HepG2 (cell line): ENCODE measurements around the gene FUOM. TPM values are rescaled to one million over a fixed set of nuclear protein-coding genes. Genes with fewer than 3 reads are reported as not detected.

ENCODE experiments used
- CCAR2 ChIP-seq: fragments of 200-400 bp; formaldehyde crosslinking; optimal IDR thresholded peaks from 2 replicates; pipeline ENCODE3; 2018; ENCODE audit warnings: low read depth, mild to moderate bottlenecking, low read length, moderate library complexity
- CHD4 ChIP-seq: fragments of 200-600 bp; sonication (generic); IDR thresholded peaks from 2 replicates; pipeline ENCODE4 v1.7.0; 2017; ENCODE audit warnings: mild to moderate bottlenecking, low read length, borderline replicate concordance
- HOXA7 ChIP-seq: sonication (generic); formaldehyde crosslinking; IDR thresholded peaks from 2 replicates; pipeline ENCODE4 v1.8.1; 2022; ENCODE audit warnings: mild to moderate bottlenecking, missing genetic modification reagents, moderate library complexity
- KLF15 ChIP-seq: sonication (generic); formaldehyde crosslinking; IDR thresholded peaks from 2 replicates; pipeline ENCODE4 v1.8.1; 2023; ENCODE audit warnings: borderline replicate concordance, mild to moderate bottlenecking, inconsistent platforms, missing genetic modification reagents, mixed read lengths
- KLF9 ChIP-seq: IDR thresholded peaks from 2 replicates; pipeline ENCODE4 v1.6.1; 2016; ENCODE audit warnings: low read depth
- NFYB ChIP-seq: sonication (generic); formaldehyde crosslinking; IDR thresholded peaks from 2 replicates; pipeline ENCODE4 v1.4.0; 2020; ENCODE audit warnings: missing genetic modification reagents
- RXRB ChIP-seq: IDR thresholded peaks from 2 replicates; pipeline ENCODE4 v1.6.1; 2016; ENCODE audit warnings: borderline replicate concordance, missing genetic modification reagents, missing compliant biosample characterization
- SOX13 ChIP-seq, 3 experiments: fragments of 450-650 bp in 1 of 3; sonication (generic) in 1 of 3; formaldehyde crosslinking in 1 of 3; IDR thresholded peaks in 2 of 3; conservative IDR thresholded peaks in 1 of 3; 2 replicates each; pipeline versions ENCODE4 v1.5.0 to v1.6.1; 2016 to 2020; ENCODE audit warnings: antibody characterized with exemption in 1 of 3, mild to moderate bottlenecking in 1 of 3, missing compliant biosample characterization in 1 of 3, missing genetic modification reagents in 1 of 3, moderate library complexity in 1 of 3
- ZBTB38 ChIP-seq: sonication (generic); formaldehyde crosslinking; IDR thresholded peaks from 2 replicates; pipeline ENCODE4 v1.5.1; 2020; ENCODE audit warnings: mild to moderate bottlenecking, missing genetic modification reagents
- ZMYM4 ChIP-seq: sonication (generic); formaldehyde crosslinking; IDR thresholded peaks from 2 replicates; pipeline ENCODE4 v1.8.1; 2023; ENCODE audit warnings: mild to moderate bottlenecking, missing genetic modification reagents
- ZNF138 ChIP-seq: sonication (generic); formaldehyde crosslinking; IDR thresholded peaks from 2 replicates; pipeline ENCODE4 v1.5.0; 2020; ENCODE audit warnings: mild to moderate bottlenecking, low read depth, missing genetic modification reagents
- ZNF24 ChIP-seq: fragments of 450-650 bp; IDR thresholded peaks from 2 replicates; pipeline ENCODE4 v1.6.1; 2017; ENCODE audit warnings: antibody characterized with exemption, mild to moderate bottlenecking
- ZNF282 ChIP-seq: fragments of 450-650 bp; IDR thresholded peaks from 2 replicates; pipeline ENCODE4 v1.6.1; 2018; ENCODE audit not compliant: partially characterized antibody
- ZNF430 ChIP-seq: sonication (generic); formaldehyde crosslinking; IDR thresholded peaks from 2 replicates; pipeline ENCODE4 v1.9.0; 2021; ENCODE audit warnings: mild to moderate bottlenecking, missing genetic modification reagents
- ZNF501 ChIP-seq: sonication (generic); formaldehyde crosslinking; IDR thresholded peaks from 2 replicates; pipeline ENCODE4 v1.5.1; 2020; ENCODE audit warnings: mild to moderate bottlenecking, moderate library complexity, missing genetic modification reagents
- ZNF546 ChIP-seq: sonication (generic); formaldehyde crosslinking; conservative IDR thresholded peaks from 2 replicates; pipeline ENCODE4 v1.8.1; 2023; ENCODE audit warnings: mild to moderate bottlenecking, missing genetic modification reagents
- polyA plus RNA-seq, 8 experiments: library from polyadenylated mRNA; depleted of rRNA in 3 of 8; stranded (reverse) in 7 of 8; unstranded in 1 of 8; fragments of >200 nt; fragmentation: Illumina TruSeq in 4 of 8; extraction: Trizol in 4 of 8; gene quantifications; 2 replicates each; pipeline versions ENCODE4 v1.2.1 to v1.2.3, GENCODE V29; 2011 to 2016; ENCODE audit warnings: low read depth in 4 of 8, missing spikeins in 1 of 8, mixed read lengths in 1 of 8; ENCODE audit not compliant: insufficient read depth in 1 of 8
- total RNA-seq, 5 experiments: library from RNA; depleted of rRNA; stranded (reverse); fragments of >200 nt; fragmentation: Illumina TruSeq; extraction: Trizol; gene quantifications; 2 replicates each; pipeline ENCODE4 v1.2.3, GENCODE V29; 2016; ENCODE audit warnings: low read depth in 1 of 5
- TF ChIP-seq, protein P1 (sequence below): sonication (generic); formaldehyde crosslinking; IDR thresholded peaks from 2 replicates; pipeline ENCODE4 v1.5.0; 2020; ENCODE audit warnings: missing genetic modification reagents
- TF ChIP-seq, protein P2 (sequence below): IDR thresholded peaks from 2 replicates; pipeline ENCODE4 v1.6.1; 2012; ENCODE audit warnings: inconsistent platforms
- TF ChIP-seq, protein P3 (sequence below): sonication (generic); formaldehyde crosslinking; IDR thresholded peaks from 2 replicates; pipeline ENCODE4 v1.4.0; 2020; ENCODE audit warnings: mild to moderate bottlenecking, missing genetic modification reagents, borderline replicate concordance
- TF ChIP-seq, protein P4 (sequence below): sonication (generic); formaldehyde crosslinking; IDR thresholded peaks from 2 replicates; pipeline ENCODE4 v1.4.0; 2020; ENCODE audit warnings: missing genetic modification reagents, borderline replicate concordance

The FUOM gene
- total and polyA plus RNA-seq, 2 of the 13 experiments (the other 11 are each of a cell fraction or from before 2014, with no cell fraction given) = 27.5 to 60.4 TPM

- TF ChIP-seq KLF15 = no peak
- peak; percentile 68 for TF ChIP-seq ZMYM4 (CRISPR knock-in tag)
- TF ChIP-seq, protein P1, sequence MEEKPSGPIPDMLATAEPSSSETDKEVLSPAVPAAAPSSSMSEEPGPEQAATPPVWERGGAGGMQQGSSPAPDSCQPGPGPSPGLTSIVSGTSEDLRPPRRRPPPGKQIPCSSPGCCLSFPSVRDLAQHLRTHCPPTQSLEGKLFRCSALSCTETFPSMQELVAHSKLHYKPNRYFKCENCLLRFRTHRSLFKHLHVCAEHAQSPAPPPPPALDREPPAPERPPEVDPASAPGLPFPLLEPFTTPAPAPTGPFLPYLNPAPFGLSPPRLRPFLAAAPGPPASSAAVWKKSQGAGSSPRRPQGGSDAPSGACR (CRISPR knock-in tag) = peak; percentile 78; the same call in 1 of the 2 replicates
- no peak for TF ChIP-seq ZNF138
- TF ChIP-seq HOXA7 (CRISPR knock-in tag) = no peak
- no peak for TF ChIP-seq CHD4
- no peak for TF ChIP-seq CCAR2
- TF ChIP-seq ZNF546 (CRISPR knock-in tag) = no peak
- no peak for TF ChIP-seq KLF9 (CRISPR knock-in tag)
- peak; percentile 45 for TF ChIP-seq ZBTB38 (CRISPR knock-in tag)
- TF ChIP-seq ZNF501 = no peak
- no peak for TF ChIP-seq ZNF282
- 0 out of 2 replicates have a peak, but pooled peaks have one; percentile 31 for TF ChIP-seq ZNF430 (CRISPR knock-in tag)
- TF ChIP-seq, protein P2, sequence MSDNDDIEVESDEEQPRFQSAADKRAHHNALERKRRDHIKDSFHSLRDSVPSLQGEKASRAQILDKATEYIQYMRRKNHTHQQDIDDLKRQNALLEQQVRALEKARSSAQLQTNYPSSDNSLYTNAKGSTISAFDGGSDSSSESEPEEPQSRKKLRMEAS = no peak; the same call in 1 of the 2 replicates
- TF ChIP-seq NFYB = peak; percentile 35; the same call in 1 of the 2 replicates
- TF ChIP-seq, protein P3, sequence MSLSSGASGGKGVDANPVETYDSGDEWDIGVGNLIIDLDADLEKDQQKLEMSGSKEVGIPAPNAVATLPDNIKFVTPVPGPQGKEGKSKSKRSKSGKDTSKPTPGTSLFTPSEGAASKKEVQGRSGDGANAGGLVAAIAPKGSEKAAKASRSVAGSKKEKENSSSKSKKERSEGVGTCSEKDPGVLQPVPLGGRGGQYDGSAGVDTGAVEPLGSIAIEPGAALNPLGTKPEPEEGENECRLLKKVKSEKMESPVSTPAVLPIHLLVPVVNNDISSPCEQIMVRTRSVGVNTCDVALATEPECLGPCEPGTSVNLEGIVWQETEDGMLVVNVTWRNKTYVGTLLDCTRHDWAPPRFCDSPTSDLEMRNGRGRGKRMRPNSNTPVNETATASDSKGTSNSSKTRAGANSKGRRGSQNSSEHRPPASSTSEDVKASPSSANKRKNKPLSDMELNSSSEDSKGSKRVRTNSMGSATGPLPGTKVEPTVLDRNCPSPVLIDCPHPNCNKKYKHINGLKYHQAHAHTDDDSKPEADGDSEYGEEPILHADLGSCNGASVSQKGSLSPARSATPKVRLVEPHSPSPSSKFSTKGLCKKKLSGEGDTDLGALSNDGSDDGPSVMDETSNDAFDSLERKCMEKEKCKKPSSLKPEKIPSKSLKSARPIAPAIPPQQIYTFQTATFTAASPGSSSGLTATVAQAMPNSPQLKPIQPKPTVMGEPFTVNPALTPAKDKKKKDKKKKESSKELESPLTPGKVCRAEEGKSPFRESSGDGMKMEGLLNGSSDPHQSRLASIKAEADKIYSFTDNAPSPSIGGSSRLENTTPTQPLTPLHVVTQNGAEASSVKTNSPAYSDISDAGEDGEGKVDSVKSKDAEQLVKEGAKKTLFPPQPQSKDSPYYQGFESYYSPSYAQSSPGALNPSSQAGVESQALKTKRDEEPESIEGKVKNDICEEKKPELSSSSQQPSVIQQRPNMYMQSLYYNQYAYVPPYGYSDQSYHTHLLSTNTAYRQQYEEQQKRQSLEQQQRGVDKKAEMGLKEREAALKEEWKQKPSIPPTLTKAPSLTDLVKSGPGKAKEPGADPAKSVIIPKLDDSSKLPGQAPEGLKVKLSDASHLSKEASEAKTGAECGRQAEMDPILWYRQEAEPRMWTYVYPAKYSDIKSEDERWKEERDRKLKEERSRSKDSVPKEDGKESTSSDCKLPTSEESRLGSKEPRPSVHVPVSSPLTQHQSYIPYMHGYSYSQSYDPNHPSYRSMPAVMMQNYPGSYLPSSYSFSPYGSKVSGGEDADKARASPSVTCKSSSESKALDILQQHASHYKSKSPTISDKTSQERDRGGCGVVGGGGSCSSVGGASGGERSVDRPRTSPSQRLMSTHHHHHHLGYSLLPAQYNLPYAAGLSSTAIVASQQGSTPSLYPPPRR (CRISPR knock-in tag) = no peak
- TF ChIP-seq ZNF24 = no peak
- TF ChIP-seq SOX13 (IDR thresholded peaks at IDR 0.05) = no peak
- TF ChIP-seq SOX13 (CRISPR knock-in tag; conservative IDR thresholded peaks at IDR 0.05 in 1 of 2, IDR thresholded peaks at IDR 0.05 in 1 of 2) = peak in 1 of 2 experiments; percentile 14; a peak in 1 of 4 replicates
- no peak for TF ChIP-seq RXRB (CRISPR knock-in tag)
- TF ChIP-seq, protein P4, sequence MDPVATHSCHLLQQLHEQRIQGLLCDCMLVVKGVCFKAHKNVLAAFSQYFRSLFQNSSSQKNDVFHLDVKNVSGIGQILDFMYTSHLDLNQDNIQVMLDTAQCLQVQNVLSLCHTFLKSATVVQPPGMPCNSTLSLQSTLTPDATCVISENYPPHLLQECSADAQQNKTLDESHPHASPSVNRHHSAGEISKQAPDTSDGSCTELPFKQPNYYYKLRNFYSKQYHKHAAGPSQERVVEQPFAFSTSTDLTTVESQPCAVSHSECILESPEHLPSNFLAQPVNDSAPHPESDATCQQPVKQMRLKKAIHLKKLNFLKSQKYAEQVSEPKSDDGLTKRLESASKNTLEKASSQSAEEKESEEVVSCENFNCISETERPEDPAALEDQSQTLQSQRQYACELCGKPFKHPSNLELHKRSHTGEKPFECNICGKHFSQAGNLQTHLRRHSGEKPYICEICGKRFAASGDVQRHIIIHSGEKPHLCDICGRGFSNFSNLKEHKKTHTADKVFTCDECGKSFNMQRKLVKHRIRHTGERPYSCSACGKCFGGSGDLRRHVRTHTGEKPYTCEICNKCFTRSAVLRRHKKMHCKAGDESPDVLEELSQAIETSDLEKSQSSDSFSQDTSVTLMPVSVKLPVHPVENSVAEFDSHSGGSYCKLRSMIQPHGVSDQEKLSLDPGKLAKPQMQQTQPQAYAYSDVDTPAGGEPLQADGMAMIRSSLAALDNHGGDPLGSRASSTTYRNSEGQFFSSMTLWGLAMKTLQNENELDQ = no peak
Observed at GRCh38 chr10:133373174-133374090, 15.6 kb upstream of the FUOM start, which contains the start of gene ECHS1 (continued).
